ACC112 (cell line): ENCODE results near the gene RFTN1.

Experiments
- H2AFZ ChIP-seq: fragments of 200-600 bp; sonication (generic); one replicate; pipeline ENCODE4 v1.6.0; 2017; ENCODE audit warnings: antibody characterized with exemption, low read length; ENCODE audit not compliant: unreplicated experiment
- H3K27ac ChIP-seq: fragments of 200-600 bp; sonication (generic); 2 replicates; pipeline ENCODE4 v1.5.1; 2014; ENCODE audit warnings: low read depth, mild to moderate bottlenecking, antibody characterized with exemption, low read length, moderate library complexity
- H3K27me3 ChIP-seq: fragments of 200-600 bp; sonication (generic); 2 replicates; pipeline ENCODE4 v1.6.1; 2014; ENCODE audit warnings: mild to moderate bottlenecking, antibody characterized with exemption, low read length, moderate library complexity, mixed read lengths; ENCODE audit not compliant: insufficient read depth
- H3K36me3 ChIP-seq: fragments of 200-600 bp; sonication (generic); 2 replicates; pipeline ENCODE4 v1.6.1; 2016; ENCODE audit warnings: mild to moderate bottlenecking, antibody characterized with exemption, low read length, moderate library complexity, mixed read lengths; ENCODE audit not compliant: insufficient read depth
- H3K4me1 ChIP-seq: fragments of 200-600 bp; sonication (generic); one replicate; pipeline ENCODE4 v1.6.1; 2016; ENCODE audit warnings: low read length, mixed read lengths; ENCODE audit not compliant: insufficient read depth, unreplicated experiment, control insufficient read depth
- H3K4me3 ChIP-seq: fragments of 200-600 bp; sonication (generic); 2 replicates; pipeline ENCODE4 v1.5.1; 2014; ENCODE audit warnings: mild to moderate bottlenecking, low read depth, low read length
- H3K79me2 ChIP-seq: fragments of 200-600 bp; sonication (generic); one replicate; pipeline ENCODE4 v1.6.0; 2016; ENCODE audit warnings: low read length; ENCODE audit not compliant: control insufficient read depth, unreplicated experiment, insufficient read depth

RFTN1 gene

DNA sequence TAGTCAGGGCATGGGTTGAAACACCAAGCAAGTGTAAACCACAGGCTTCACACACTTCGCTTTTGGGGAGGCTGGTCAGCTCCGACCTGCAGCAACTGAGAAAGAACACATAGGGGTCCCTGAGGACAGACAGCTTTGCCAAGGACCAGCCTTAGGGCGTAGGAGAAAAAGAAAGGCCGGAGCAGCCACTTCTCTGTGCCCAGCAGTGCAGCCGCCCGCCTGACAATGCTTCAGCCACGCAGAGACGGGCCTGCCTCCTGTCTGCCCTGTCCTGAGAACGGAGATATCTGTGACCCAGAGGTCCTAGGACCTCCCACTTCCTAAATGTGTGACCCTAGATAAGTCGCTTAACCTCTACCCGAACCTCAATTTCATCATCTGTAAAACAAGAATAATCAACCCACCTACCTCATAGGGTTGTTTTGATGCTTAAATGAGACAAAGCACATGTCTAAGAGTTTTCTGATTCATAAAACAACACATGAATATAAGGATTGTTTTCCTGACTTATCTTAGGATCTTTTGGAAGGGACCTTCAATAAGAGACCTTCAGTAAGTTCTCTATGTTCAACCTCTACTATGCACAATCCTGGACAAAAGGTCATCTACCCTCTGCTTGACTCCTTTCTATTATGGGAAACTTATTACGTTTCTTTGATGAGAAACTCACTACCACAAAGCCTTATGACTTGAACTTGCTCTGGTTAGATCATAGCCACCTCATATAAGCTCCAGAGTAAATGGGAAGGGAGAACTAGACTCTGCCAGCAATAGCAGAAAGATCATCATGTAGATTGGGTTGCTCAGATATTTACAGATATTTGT is 32.9 kb upstream of the RFTN1 start:
- no peak overlapping the region for H3K27ac ChIP-seq
- H3K4me1 ChIP-seq, result no peaks in the 10 kb centered on the region
- no peak overlapping the region for H2AFZ ChIP-seq
- H3K79me2 ChIP-seq, result no peaks in the 10 kb centered on the region
- no peak overlapping the region for H3K4me3 ChIP-seq
- H3K36me3 ChIP-seq, result no peaks in the 10 kb centered on the region
- peaks cover 16% of the 10 kb centered on the region; the same call in 1 of the 2 replicates for H3K27me3 ChIP-seq

DNA sequence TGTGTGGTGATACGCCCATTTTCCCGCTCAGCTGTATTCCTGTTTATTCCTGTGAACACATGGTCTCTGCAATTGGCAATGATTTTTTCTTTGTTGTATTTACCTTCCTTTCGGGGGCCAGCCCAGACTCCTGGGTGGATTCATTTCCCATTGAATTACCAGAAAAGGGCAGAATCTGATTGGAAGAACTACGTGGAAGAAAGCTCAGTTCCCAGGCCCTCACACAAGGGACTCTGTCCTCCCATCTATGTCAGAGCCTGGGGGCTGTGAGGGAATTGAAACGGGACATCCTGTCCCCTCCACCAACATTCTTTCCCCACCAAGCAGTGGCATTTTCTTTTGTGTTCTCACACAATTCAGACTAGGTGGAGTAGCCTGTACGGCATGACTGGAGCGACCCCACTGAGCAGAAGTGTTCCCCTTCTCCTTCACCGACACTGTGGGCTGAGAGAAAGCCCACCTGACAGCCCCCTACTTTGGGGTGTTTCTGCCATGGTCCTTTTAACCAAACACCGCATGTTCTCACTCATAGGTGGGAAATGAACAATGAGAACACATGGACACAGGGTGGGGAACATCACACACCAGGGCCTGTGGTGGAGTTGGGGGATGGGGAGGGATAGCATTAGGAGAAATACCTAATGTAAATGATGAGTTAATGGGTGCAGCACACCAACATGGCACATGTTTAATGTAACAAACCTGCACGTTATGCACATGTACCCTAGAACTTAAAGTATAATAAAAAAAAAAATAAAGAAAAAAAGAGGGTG is 32.1 kb upstream of the RFTN1 start:
- H2AFZ ChIP-seq, result no peak overlapping the region
- no peak overlapping the region for H3K4me3 ChIP-seq
- no peaks in the 10 kb centered on the region for H3K4me1 ChIP-seq
- no peaks in the 10 kb centered on the region for H3K36me3 ChIP-seq
- H3K27ac ChIP-seq, result no peak overlapping the region
- no peaks in the 10 kb centered on the region for H3K79me2 ChIP-seq
- H3K27me3 ChIP-seq, result peaks cover 24% of the 10 kb centered on the region

DNA sequence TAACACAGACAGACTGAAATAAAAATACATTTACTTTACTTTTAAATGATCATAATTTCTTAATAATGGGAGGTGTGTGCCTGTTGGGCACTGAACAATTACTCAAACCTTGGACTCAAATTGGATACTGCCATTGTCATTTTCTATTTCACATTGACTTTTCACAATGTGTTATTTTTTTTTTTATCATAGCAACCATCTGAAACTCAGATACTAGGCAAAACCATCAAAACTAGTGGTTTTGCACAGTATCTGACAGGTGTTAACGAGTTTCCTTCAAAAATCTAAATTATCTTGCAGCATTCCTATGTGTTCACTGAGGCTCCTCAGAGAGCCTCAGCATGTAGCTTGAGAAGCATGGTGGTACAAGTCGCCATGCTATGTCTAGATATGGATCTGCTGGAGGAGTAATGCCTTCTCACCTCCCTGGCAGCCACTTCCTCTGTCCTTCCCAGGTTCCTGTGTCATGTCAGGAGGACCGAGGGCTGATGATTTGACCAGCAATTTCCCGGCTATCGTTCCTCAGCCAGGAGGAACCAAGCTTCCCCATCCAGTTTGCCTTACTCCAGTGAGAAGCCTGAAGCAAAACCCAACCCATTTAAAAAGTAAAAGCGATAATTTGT is 29.9 kb upstream of the RFTN1 start:
- no peaks in the 10 kb centered on the region for H3K79me2 ChIP-seq
- H3K27me3 ChIP-seq, result peaks cover 38% of the 10 kb centered on the region
- H2AFZ ChIP-seq, result no peak overlapping the region
- no peak overlapping the region for H3K27ac ChIP-seq
- H3K4me1 ChIP-seq, result no peaks in the 10 kb centered on the region
- H3K4me3 ChIP-seq, result no peak overlapping the region
- no peaks in the 10 kb centered on the region for H3K36me3 ChIP-seq

DNA sequence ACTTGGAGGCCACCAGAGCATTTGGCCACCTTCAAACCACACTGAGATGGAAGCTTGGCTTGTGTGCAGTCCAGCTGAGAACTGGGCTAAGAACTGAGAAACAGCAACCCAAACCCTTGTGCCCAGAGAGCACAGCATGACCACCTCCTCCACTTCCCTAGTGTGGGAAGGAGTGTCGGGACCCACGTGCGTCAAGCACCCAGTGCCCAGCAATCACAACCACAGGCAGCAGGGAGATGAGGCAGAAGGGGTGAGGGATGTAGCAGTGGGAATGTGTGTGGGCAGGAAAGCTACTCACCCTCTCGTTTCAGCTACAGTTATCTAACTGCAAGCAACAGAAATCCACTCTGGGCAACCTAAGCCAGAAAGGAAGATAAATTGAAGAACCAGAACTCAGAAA is 25.0 kb upstream of the RFTN1 start:
- H2AFZ ChIP-seq, result no peak overlapping the region

DNA sequence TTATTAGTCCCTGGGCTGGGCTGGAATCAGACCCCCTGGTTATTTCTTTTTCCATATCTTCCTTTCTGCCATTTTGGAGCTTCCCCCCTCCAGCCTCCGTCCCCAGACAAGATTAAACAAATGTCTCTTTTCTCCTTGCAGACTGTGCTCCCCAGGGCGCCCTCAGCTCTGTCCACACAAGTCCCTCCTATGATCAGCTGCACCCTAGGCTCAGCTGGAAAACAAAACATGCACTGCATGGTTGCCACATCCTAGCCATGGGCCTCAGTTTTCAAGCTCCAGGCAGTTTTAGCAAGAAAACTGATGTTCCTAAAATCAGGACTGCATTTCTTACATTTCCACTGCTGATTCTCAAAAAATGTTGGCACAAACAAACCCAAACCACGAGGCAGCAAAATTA is 23.5 kb upstream of the RFTN1 start:
- H3K79me2 ChIP-seq, result no peaks in the 10 kb centered on the region
- no peak overlapping the region for H3K27ac ChIP-seq
- no peak overlapping the region for H2AFZ ChIP-seq
- peaks cover 60% of the 10 kb centered on the region for H3K27me3 ChIP-seq
- H3K4me3 ChIP-seq, result no peak overlapping the region
- no peaks in the 10 kb centered on the region for H3K4me1 ChIP-seq
- H3K36me3 ChIP-seq, result no peaks in the 10 kb centered on the region

More for the DNA sequence above, 25.0 kb upstream of the RFTN1 start:
- no peaks in the 10 kb centered on the region for H3K79me2 ChIP-seq
- no peak overlapping the region for H3K4me3 ChIP-seq
- H3K27ac ChIP-seq, result no peak overlapping the region
- no peaks in the 10 kb centered on the region for H3K36me3 ChIP-seq
- no peaks in the 10 kb centered on the region for H3K4me1 ChIP-seq
- peaks cover 58% of the 10 kb centered on the region for H3K27me3 ChIP-seq

DNA sequence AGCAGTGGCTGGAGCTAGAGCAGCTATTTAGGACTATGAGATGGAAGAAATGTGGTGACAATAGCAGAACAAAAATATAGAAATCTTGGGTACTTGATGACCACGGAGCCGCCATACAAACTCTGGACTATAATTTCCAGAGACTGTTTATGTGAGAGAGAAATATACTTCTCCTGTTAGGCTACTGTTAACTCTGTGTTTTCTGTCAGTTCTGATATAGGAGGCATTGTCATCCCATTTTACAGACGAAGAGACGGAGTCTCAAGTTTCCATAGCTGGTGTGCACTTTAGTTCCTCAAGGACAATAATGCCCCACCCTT is 22.8 kb upstream of the RFTN1 start:
- Histone ChIP-seq H3K4me1 (no peaks in the 10 kb centered on the region), H3K79me2 (no peaks in the 10 kb centered on the region), H2AFZ (no peak overlapping the region), H3K27ac (no peak overlapping the region), H3K27me3 (peaks cover 58% of the 10 kb centered on the region), H3K36me3 (no peaks in the 10 kb centered on the region), H3K4me3 (no peak overlapping the region)

DNA sequence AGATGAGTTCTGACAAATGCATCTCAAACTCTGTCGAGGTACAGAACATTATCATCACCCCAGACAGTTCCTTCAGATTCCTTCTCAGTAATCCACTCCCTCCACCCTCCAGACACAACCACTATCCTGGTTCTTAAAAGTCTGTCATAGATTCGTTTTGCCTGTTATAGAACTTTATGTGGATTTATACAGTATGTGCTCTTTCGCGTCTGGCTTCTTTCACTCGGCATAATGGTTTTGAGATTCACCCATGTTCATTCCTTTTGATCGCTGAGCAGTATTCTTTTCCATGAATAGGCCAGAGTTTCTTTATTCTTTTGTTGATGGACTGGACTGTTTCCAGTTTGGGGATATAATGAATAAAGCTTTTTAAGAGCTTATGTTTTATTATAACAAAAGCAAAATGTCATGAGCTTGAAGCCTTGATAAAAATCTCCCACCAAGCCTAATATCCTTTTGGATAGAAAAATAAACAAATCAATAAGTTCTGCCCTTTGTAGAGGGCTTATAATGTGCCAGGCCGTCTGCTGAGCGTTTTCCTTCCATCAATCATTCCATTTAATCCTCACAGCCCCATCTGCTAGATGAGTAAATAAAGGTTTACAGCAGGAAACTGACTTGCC is 21.3 kb upstream of the RFTN1 start:
- H3K27me3 ChIP-seq, result peaks cover 48% of the 10 kb centered on the region
- no peak overlapping the region for H2AFZ ChIP-seq
- no peak overlapping the region for H3K27ac ChIP-seq
- H3K4me3 ChIP-seq, result no peak overlapping the region
- H3K79me2 ChIP-seq, result no peaks in the 10 kb centered on the region
- no peaks in the 10 kb centered on the region for H3K36me3 ChIP-seq
- no peaks in the 10 kb centered on the region for H3K4me1 ChIP-seq

DNA sequence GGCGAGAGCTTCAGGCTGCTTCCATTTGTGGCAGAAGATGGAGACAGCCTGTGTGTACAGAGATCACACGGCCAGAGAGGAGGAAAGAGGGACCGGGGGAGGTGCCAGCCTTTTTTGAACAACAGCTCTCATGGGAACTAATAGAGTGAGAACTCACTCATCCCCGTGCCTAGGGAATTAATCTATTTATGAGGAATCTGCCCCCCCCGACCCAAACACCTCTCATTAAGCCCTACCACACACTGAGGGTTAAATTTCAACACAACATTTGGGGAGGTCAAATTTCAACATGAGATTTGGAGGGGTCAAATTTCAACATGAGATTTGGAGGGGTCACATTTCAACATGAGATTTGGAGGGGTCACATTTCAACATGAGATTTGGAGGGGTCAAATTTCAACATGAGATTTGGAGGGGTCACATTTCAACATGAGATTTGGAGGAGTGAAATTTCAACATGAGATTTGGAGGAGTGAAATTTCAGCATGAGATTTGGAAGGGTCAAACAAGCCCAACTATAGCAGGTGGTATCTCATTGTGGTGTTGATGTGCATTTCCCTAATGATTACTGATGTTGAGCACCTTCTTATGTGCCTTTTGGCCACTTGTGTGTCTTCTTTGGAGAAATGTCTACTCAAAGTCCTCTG is 20.6 kb upstream of the RFTN1 start:
- no peaks in the 10 kb centered on the region for H3K4me1 ChIP-seq
- no peak overlapping the region for H2AFZ ChIP-seq
- H3K4me3 ChIP-seq, result no peak overlapping the region
- H3K27ac ChIP-seq, result no peak overlapping the region
- no peaks in the 10 kb centered on the region for H3K36me3 ChIP-seq
- no peaks in the 10 kb centered on the region for H3K79me2 ChIP-seq
- peaks cover 42% of the 10 kb centered on the region for H3K27me3 ChIP-seq

DNA sequence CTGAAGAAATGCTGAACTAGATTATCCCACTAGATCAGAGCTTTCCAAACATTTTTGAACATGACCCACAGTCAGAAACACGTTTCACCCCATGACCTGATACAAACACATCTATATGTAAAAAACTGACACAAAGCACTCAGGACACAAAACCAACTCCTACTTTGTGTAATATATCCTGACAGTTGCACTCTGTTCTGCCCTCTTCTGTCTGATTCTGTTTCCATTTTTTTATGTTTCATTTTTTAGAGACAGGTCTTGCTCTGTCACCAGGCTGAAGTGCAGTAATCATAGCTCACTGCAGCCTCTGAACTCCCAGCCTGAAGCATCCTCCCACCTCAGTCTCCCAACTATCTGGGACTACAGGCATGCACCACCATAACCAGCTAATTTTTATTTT is 15.8 kb upstream of the RFTN1 start:
- Histone ChIP-seq H3K4me1 (peaks cover 4% of the 10 kb centered on the region), H2AFZ (no peak overlapping the region), H3K27me3 (peaks cover 19% of the 10 kb centered on the region), H3K79me2 (no peaks in the 10 kb centered on the region), H3K4me3 (no peak overlapping the region), H3K36me3 (no peaks in the 10 kb centered on the region), H3K27ac (no peak overlapping the region)

DNA sequence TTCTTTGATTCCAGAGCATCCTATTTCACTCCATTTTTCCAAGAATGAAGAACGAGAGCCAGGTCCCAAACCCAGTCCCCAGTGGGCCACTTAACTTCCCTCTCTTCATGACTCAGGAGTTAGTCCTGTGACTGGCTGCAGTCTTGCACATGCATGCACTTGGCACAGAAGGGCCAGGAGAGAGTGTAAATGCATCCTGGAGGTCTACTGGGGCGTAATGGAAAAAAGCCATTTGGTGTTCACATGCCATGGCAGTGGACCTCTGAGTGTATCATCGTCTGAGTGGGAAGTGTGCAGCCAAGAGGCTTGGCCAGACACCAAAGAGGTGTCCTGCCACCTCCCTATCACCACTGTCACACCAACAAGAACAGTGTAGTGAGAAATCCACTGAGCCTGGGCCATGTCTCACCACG is 15.1 kb upstream of the RFTN1 start:
- no peak overlapping the region for H3K4me3 ChIP-seq
- no peak overlapping the region for H2AFZ ChIP-seq
- peaks cover 4% of the 10 kb centered on the region for H3K4me1 ChIP-seq
- no peaks in the 10 kb centered on the region for H3K36me3 ChIP-seq
- H3K79me2 ChIP-seq, result no peaks in the 10 kb centered on the region
- H3K27ac ChIP-seq, result no peak overlapping the region
- peaks cover 19% of the 10 kb centered on the region for H3K27me3 ChIP-seq
